GM12891 (cell line): ENCODE measurements around the gene PNPLA7.

Experiments
- POLR2A ChIP-seq: IDR thresholded peaks from 2 replicates; pipeline ENCODE4 v1.6.1; 2011; ENCODE audit warnings: low read depth, low read length, control low read depth
- POLR2AphosphoS5 ChIP-seq: IDR thresholded peaks from 2 replicates; pipeline ENCODE4 v1.6.1; 2011; ENCODE audit warnings: low read depth, low read length, control low read depth

DNA sequence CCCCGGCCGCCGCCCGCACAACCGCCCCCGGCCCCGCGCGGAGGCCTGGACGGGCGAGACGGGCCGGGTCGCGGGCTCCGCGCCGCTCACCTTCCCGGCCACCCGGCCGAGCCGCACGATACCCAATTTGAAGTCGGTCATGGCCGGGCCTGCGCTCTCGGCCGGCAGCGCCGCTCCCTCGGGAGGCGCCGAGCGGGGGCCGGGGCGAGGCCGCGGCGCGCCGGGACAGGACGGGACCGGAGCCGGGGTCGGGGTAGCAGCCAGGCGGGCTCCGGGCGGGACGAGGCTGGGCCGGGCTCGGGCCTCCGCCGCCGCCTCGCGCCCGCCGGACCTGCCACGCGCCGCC lies 39.9 kb upstream of the PNPLA7 start:
- no peak for TF ChIP-seq POLR2AphosphoS5
- no peak for TF ChIP-seq POLR2A
